ENCODE measurements around the gene NHERF1.
A peak's percentile ranks its signal among the peaks of the same experiment; 100 is the strongest.

NHERF1 gene

GRCh38 chr17:74749279-74750038, 1.0 kb downstream of the NHERF1 start:
- no peaks in the 10 kb centered on the region for H3K9me3 Mint-ChIP-seq

GRCh38 chr17:74750039-74750326, 1.6 kb downstream of the NHERF1 start:
- no peaks in the 10 kb centered on the region for H3K27me3 Mint-ChIP-seq (ENCODE audit: low read depth)
- H3K36me3 Mint-ChIP-seq (ENCODE audit: low read depth) = peaks cover 45% of the 10 kb centered on the region

More at GRCh38 chr17:74749279-74750038, 1.0 kb downstream of the NHERF1 start:
- Mint-ChIP-seq H3K4me3 (peak overlapping the region; percentile 96), H3K36me3 (ENCODE audit: low read depth) (peaks cover 46% of the 10 kb centered on the region), H3K4me1 (ENCODE audit: low read depth) (peaks cover 40% of the 10 kb centered on the region), H3K27me3 (ENCODE audit: low read depth) (no peaks in the 10 kb centered on the region), H3K27ac (peak overlapping the region; percentile 78)
- no peak for DNase-seq (ENCODE audit: low spot score)

GRCh38 chr17:74750327-74751069, 2.1 kb downstream of the NHERF1 start:
- H3K27me3 Mint-ChIP-seq (ENCODE audit: low read depth) = no peaks in the 10 kb centered on the region
- peaks cover 45% of the 10 kb centered on the region for H3K4me1 Mint-ChIP-seq (ENCODE audit: low read depth)
- no peaks in the 10 kb centered on the region for H3K9me3 Mint-ChIP-seq
- no peak for DNase-seq (ENCODE audit: low spot score)
- H3K27ac Mint-ChIP-seq = peak overlapping the region; percentile 80
- H3K36me3 Mint-ChIP-seq (ENCODE audit: low read depth) = peaks cover 46% of the 10 kb centered on the region
- H3K4me3 Mint-ChIP-seq = peak overlapping the region; percentile 96

More at GRCh38 chr17:74750039-74750326, 1.6 kb downstream of the NHERF1 start:
- Mint-ChIP-seq H3K4me1 (ENCODE audit: low read depth) (peaks cover 40% of the 10 kb centered on the region), H3K4me3 (peak overlapping the region; percentile 96), H3K27ac (peak overlapping the region; percentile 80), H3K9me3 (no peaks in the 10 kb centered on the region)
- no peak for DNase-seq (ENCODE audit: low spot score)

GRCh38 chr17:74752415-74752814, 4.0 kb downstream of the NHERF1 start:
- Mint-ChIP-seq H3K4me1 (ENCODE audit: low read depth) (peaks cover 43% of the 10 kb centered on the region), H3K9me3 (no peaks in the 10 kb centered on the region), H3K36me3 (ENCODE audit: low read depth) (peaks cover 43% of the 10 kb centered on the region), H3K4me3 (peak overlapping the region; percentile 96), H3K27me3 (ENCODE audit: low read depth) (no peaks in the 10 kb centered on the region), H3K27ac (peak overlapping the region; percentile 59)
- no peak for DNase-seq (ENCODE audit: low spot score)

- DNase-seq (ENCODE audit: low spot score) = no peak
- H3K36me3 Mint-ChIP-seq (ENCODE audit: low read depth) = peaks cover 45% of the 10 kb centered on the region
These were observed 4.5 kb downstream of the NHERF1 start for GRCh38 chr17:74752822-74753401.

GRCh38 chr17:74754832-74755231, 6.4 kb downstream of the NHERF1 start:
- H3K36me3 Mint-ChIP-seq (ENCODE audit: low read depth) = peaks cover 43% of the 10 kb centered on the region
- peak overlapping the region; percentile 18 for H3K4me3 Mint-ChIP-seq
- H3K9me3 Mint-ChIP-seq = no peaks in the 10 kb centered on the region
- no peaks in the 10 kb centered on the region for H3K27me3 Mint-ChIP-seq (ENCODE audit: low read depth)
- no peak for DNase-seq (ENCODE audit: low spot score)
- peaks cover 62% of the 10 kb centered on the region for H3K4me1 Mint-ChIP-seq (ENCODE audit: low read depth)
- H3K27ac Mint-ChIP-seq = no peak overlapping the region

More at GRCh38 chr17:74752822-74753401, 4.5 kb downstream of the NHERF1 start:
- Mint-ChIP-seq H3K27me3 (ENCODE audit: low read depth) (no peaks in the 10 kb centered on the region), H3K4me1 (ENCODE audit: low read depth) (peaks cover 45% of the 10 kb centered on the region), H3K9me3 (no peaks in the 10 kb centered on the region), H3K27ac (peak overlapping the region; percentile 47), H3K4me3 (peak overlapping the region; percentile 96)

GRCh38 chr17:74755533-74755932, 7.1 kb downstream of the NHERF1 start:
- H3K27ac Mint-ChIP-seq = peak overlapping the region; percentile 20
- H3K4me3 Mint-ChIP-seq = no peak overlapping the region
- no peak for DNase-seq (ENCODE audit: low spot score)
- peaks cover 38% of the 10 kb centered on the region for H3K36me3 Mint-ChIP-seq (ENCODE audit: low read depth)
- no peaks in the 10 kb centered on the region for H3K27me3 Mint-ChIP-seq (ENCODE audit: low read depth)
- H3K4me1 Mint-ChIP-seq (ENCODE audit: low read depth) = peaks cover 67% of the 10 kb centered on the region
- H3K9me3 Mint-ChIP-seq = no peaks in the 10 kb centered on the region

GRCh38 chr17:74756891-74757290, 8.5 kb downstream of the NHERF1 start:
- H3K4me1 Mint-ChIP-seq (ENCODE audit: low read depth) = peaks cover 69% of the 10 kb centered on the region
- H3K4me3 Mint-ChIP-seq = peak overlapping the region; percentile 45
- H3K27ac Mint-ChIP-seq = peak overlapping the region; percentile 49
- H3K9me3 Mint-ChIP-seq = no peaks in the 10 kb centered on the region
- H3K36me3 Mint-ChIP-seq (ENCODE audit: low read depth) = peaks cover 25% of the 10 kb centered on the region
- H3K27me3 Mint-ChIP-seq (ENCODE audit: low read depth) = no peaks in the 10 kb centered on the region
- no peak for DNase-seq (ENCODE audit: low spot score)

- no peak for DNase-seq (ENCODE audit: low spot score)
- no peaks in the 10 kb centered on the region for H3K27me3 Mint-ChIP-seq (ENCODE audit: low read depth)
- H3K27ac Mint-ChIP-seq = peak overlapping the region; percentile 45
- peak overlapping the region; percentile 74 for H3K4me3 Mint-ChIP-seq
- H3K36me3 Mint-ChIP-seq (ENCODE audit: low read depth) = peaks cover 20% of the 10 kb centered on the region
- H3K9me3 Mint-ChIP-seq = no peaks in the 10 kb centered on the region
- H3K4me1 Mint-ChIP-seq (ENCODE audit: low read depth) = peaks cover 65% of the 10 kb centered on the region
These were observed 9.1 kb downstream of the NHERF1 start for GRCh38 chr17:74757502-74757901.

- H3K27ac Mint-ChIP-seq = peak overlapping the region; percentile 61
- peak overlapping the region; percentile 74 for H3K4me3 Mint-ChIP-seq
- H3K4me1 Mint-ChIP-seq (ENCODE audit: low read depth) = peaks cover 59% of the 10 kb centered on the region
- DNase-seq (ENCODE audit: low spot score) = no peak
- no peaks in the 10 kb centered on the region for H3K9me3 Mint-ChIP-seq
- H3K27me3 Mint-ChIP-seq (ENCODE audit: low read depth) = no peaks in the 10 kb centered on the region
- H3K36me3 Mint-ChIP-seq (ENCODE audit: low read depth) = peaks cover 16% of the 10 kb centered on the region
These were observed 9.8 kb downstream of the NHERF1 start for GRCh38 chr17:74757931-74758847.

- Mint-ChIP-seq H3K9me3 (no peaks in the 10 kb centered on the region), H3K4me1 (ENCODE audit: low read depth) (peaks cover 53% of the 10 kb centered on the region), H3K27me3 (ENCODE audit: low read depth) (no peaks in the 10 kb centered on the region), H3K4me3 (peak overlapping the region; percentile 74), H3K36me3 (ENCODE audit: low read depth) (peaks cover 13% of the 10 kb centered on the region), H3K27ac (peak overlapping the region; percentile 61)
- DNase-seq (ENCODE audit: low spot score) = no peak
These were observed 10.4 kb downstream of the NHERF1 start for GRCh38 chr17:74758848-74759168.

- DNase-seq (ENCODE audit: low spot score) = peak; percentile 52
- H3K27ac Mint-ChIP-seq = peak overlapping the region; percentile 61
- H3K9me3 Mint-ChIP-seq = no peaks in the 10 kb centered on the region
- H3K4me1 Mint-ChIP-seq (ENCODE audit: low read depth) = peaks cover 51% of the 10 kb centered on the region
- peaks cover 16% of the 10 kb centered on the region for H3K36me3 Mint-ChIP-seq (ENCODE audit: low read depth)
- H3K27me3 Mint-ChIP-seq (ENCODE audit: low read depth) = no peaks in the 10 kb centered on the region
- H3K4me3 Mint-ChIP-seq = peak overlapping the region; percentile 74
These were observed 10.9 kb downstream of the NHERF1 start for GRCh38 chr17:74759243-74759801.

- H3K9me3 Mint-ChIP-seq = no peaks in the 10 kb centered on the region
- peak overlapping the region; percentile 74 for H3K4me3 Mint-ChIP-seq
- DNase-seq (ENCODE audit: low spot score) = no peak
- H3K27me3 Mint-ChIP-seq (ENCODE audit: low read depth) = no peaks in the 10 kb centered on the region
- peak overlapping the region; percentile 41 for H3K27ac Mint-ChIP-seq
- peaks cover 16% of the 10 kb centered on the region for H3K36me3 Mint-ChIP-seq (ENCODE audit: low read depth)
- peaks cover 47% of the 10 kb centered on the region for H3K4me1 Mint-ChIP-seq (ENCODE audit: low read depth)
These were observed 11.5 kb downstream of the NHERF1 start for GRCh38 chr17:74759941-74760340.
